Spleen (tissue), 11 donors: ENCODE data around the gene THAP7. TPM values are rescaled to one million over a fixed set of nuclear protein-coding genes. Genes with fewer than 3 reads are reported as not detected.

Experiments used
- DNase-seq: peaks from one replicate; pipeline ENCODE4 v3.0.0-alpha.2; 2020
- H3K27ac ChIP-seq, 8 donors: fragments of 200-600 bp; sonication (generic) in 7 of 8; 1 replicate in 4 of 8; 2 replicates in 4 of 8; pipeline versions ENCODE4 v1.5.0 to v1.8.0; 2016 to 2021; ENCODE audit warnings: inconsistent platforms in 4 of 8, mild to moderate bottlenecking in 4 of 8, moderate library complexity in 1 of 8
- H3K27me3 ChIP-seq, 7 donors: fragments of 200-600 bp; sonication (generic) in 6 of 7; replicated peaks in 1 of 7; 1 replicate in 4 of 7; 2 replicates in 3 of 7; pipeline versions ENCODE4 v1.5.0 to v1.8.0; 2016 to 2021; ENCODE audit warnings: inconsistent platforms in 3 of 7, mild to moderate bottlenecking in 1 of 7
- H3K36me3 ChIP-seq, 6 donors: fragments of 200-600 bp; sonication (generic) in 5 of 6; 1 replicate in 4 of 6; 2 replicates in 2 of 6; pipeline versions ENCODE4 v1.5.0 to v1.8.0; 2016 to 2021; ENCODE audit warnings: inconsistent platforms in 2 of 6
- H3K4me1 ChIP-seq, 6 donors: fragments of 200-600 bp; sonication (generic) in 5 of 6; 1 replicate in 3 of 6; 2 replicates in 3 of 6; pipeline versions ENCODE4 v1.5.0 to v1.8.0; 2016 to 2021; ENCODE audit warnings: inconsistent platforms in 3 of 6
- H3K4me3 ChIP-seq, 8 donors: fragments of 200-600 bp; sonication (generic) in 7 of 8; 1 replicate in 4 of 8; 2 replicates in 4 of 8; pipeline versions ENCODE4 v1.5.0 to v1.8.0; 2016 to 2021; ENCODE audit warnings: inconsistent platforms in 4 of 8, mild to moderate bottlenecking in 4 of 8, moderate library complexity in 2 of 8
- H3K9me3 ChIP-seq, 8 donors: fragments of 200-600 bp; sonication (generic) in 7 of 8; 1 replicate in 4 of 8; 2 replicates in 4 of 8; pipeline versions ENCODE4 v1.5.0 to v1.8.0; 2016 to 2021; ENCODE audit warnings: inconsistent platforms in 4 of 8
- POLR2A ChIP-seq, 3 donors: fragments of 450-650 bp; IDR thresholded peaks; one replicate each; pipeline ENCODE4 v1.5.1; 2017; ENCODE audit warnings: antibody characterized with exemption in 3 of 3, mild to moderate bottlenecking in 1 of 3
- POLR2AphosphoS5 ChIP-seq, 3 donors: sonication (generic); formaldehyde crosslinking; IDR thresholded peaks; one replicate each; pipeline ENCODE4 v1.5.1; 2017; ENCODE audit warnings: antibody characterized with exemption in 3 of 3
- WGBS, 5 donors: extraction: QIAGEN DNeasy Blood & Tissue Kit in 3 of 5; methylation state at CpG; one replicate each; pipeline versions ENCODE4 v1.1.5 to v1.1.7; 2013 to 2018; 5-methylcytosine and 5-hydroxymethylcytosine counted together
- intact Hi-C: fragments of 100-400 bp; cut with DNase I; formaldehyde crosslinking; loops from one replicate; pipeline ENCODE4 v1.15.0; 2023; ENCODE audit warnings: low total_unique reads
- polyA plus RNA-seq, 3 donors: library from polyadenylated mRNA; stranded (reverse); fragments of 200-250 nt; gene quantifications; one replicate each; pipeline ENCODE4 v1.2.1, GENCODE V29; 2013
- total RNA-seq, 7 donors: library from RNA; depleted of rRNA in 3 of 7; stranded (reverse); fragments of >200 nt in 3 of 7; fragmentation: NEBNext Ultra II Directional in 4 of 7; extraction: Animal tissue kit (Norgen Biotek cat#: 25700) in 4 of 7; gene quantifications; one replicate each; pipeline versions ENCODE4 v1.1.0 to v1.2.1, GENCODE V29; 2016 to 2021
- TF ChIP-seq, protein P1 (sequence below), 11 experiments: fragments of 200-600 bp in 7 of 11; fragments of 450-650 bp in 4 of 11; sonication (generic) in 4 of 11; IDR thresholded peaks in 8 of 11; conservative IDR thresholded peaks in 3 of 11; 1 replicate in 7 of 11; 2 replicates in 4 of 11; pipeline versions ENCODE4 v1.4.0 to v1.8.0; 2016 to 2021; ENCODE audit warnings: antibody characterized with exemption in 11 of 11, inconsistent platforms in 4 of 11, mild to moderate bottlenecking in 1 of 11
- donor health status: healthy with polysubstance abuse.
- donor health status: DM: no; HTN: no; CAD: no; lungs with moderate emphysema.
- donor health status: DM: no; HTN: no; CAD: no.
- donor health status: Bipolar disorder and iron deficiency.
- donor health status: healthy.
- donor health status: DM: no; HTN: no; CAD: no.
- donor health status: DM: yes; HTN: yes; CAD: no.

Gene THAP7
- total and polyA plus RNA-seq, 10 donors, result 16.7 to 53.3 (median 29.6) TPM

DNA sequence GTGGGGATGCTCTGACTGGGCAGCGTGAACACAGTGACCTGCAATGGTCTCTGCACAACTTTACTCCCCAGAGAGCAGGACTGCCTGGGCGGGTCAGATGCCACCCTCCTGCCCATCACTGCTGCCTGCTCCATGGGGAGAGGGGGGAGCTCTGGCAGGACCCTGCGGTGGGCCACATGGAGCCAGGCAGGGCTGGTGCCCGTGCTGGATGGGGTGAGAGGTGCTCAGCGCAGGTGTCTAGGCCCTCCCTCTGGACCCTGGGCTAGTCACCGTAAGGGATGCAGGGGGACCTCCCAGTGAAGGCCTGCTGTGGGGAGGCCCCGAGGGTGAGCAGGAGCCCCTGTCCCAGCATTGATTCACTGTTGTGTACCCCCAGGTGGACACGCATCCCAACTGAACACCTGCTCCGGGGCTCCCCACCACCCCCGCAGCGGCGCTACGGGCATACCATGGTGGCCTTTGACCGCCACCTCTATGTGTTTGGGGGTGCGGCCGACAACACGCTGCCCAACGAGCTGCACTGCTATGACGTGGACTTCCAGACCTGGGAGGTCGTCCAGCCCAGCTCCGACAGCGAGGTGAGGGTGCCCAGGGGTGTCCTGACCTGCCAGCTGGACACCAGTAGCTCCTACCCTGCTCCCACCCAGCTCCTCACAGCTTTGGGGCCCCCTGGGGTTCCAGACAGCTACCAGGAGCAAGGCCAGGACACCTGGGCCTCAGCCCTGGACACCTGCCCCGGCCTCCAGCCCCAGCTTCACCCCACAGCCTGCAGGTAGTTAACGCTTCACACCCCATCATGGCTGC, 10.5 kb downstream of the THAP7 start:
- TF ChIP-seq POLR2A (IDR thresholded peaks at IDR 0.05), result no peak
- WGBS, 5 donors, result 87 to 97% (median 94%) methylated on average over 14 to 24 of the region's 24 CpGs
- DNase-seq, result no peak
- no peak overlapping the region for H3K27ac ChIP-seq
- peaks cover 3 to 100% (median 71%) of the 10 kb centered on the region in 6 donors for H3K36me3 ChIP-seq
- H3K4me3 ChIP-seq, result no peak overlapping the region
- H3K9me3 ChIP-seq, result no peaks in the 10 kb centered on the region
- intact Hi-C loops, result no loop called here
- no peaks in the 10 kb centered on the region for H3K27me3 ChIP-seq
- peaks cover 0 to 10% (median 0%) of the 10 kb centered on the region in 6 donors for H3K4me1 ChIP-seq

DNA sequence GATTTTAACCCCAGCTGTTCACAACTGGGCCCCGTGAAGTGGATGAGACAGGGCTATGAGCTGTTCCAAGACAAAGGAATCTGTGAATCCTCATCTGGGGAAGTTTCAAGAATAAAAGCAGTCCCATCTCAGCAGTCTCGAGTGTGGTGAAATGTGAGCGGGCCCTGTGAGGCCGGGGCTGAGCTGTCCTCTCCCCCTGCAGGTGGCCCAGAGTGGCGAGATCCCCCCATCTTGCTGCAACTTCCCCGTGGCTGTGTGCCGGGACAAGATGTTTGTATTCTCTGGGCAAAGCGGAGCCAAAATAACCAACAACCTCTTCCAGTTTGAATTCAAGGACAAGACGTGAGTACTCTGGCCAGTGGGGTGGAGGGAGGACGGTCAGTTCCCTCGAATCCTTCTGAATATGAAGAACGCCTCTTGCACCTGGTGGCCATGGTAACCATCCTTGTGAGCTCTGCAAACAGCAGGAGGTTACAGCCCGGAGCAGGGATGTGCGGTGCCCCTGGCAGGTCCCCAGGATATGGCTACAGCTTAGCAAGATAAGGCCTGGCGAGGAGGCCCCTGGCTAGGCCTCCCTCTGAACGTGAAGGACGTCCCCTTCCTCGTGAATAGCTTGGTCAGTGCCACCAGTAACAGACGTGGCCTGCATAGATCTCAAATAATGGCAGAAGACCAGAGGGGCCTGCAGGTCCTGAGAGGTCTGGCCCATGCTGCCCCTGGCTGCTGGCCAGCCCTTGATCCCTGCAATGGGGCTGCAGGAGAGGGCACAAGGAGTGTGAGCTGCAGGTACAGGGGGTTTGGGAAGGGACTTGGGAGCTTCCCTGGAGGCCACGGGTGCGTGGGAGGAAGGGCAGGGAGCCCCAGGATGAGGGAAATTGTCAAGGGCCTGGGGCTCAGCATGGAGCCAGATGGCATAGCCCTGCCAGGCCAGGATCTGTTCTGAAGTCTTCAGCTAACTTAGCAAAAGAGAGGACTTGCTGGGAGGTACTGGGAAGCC, 11.4 kb downstream of the THAP7 start:
- Histone ChIP-seq H3K27me3 (no peaks in the 10 kb centered on the region), H3K36me3 (peaks cover 3 to 100% (median 68%) of the 10 kb centered on the region in 6 donors), H3K4me3 (no peak overlapping the region), H3K27ac (no peak overlapping the region), H3K4me1 (peaks cover 0 to 10% (median 0%) of the 10 kb centered on the region in 6 donors), H3K9me3 (no peaks in the 10 kb centered on the region)
- 84 to 92% (median 89%) methylated on average over 6 to 21 of the region's 21 CpGs for WGBS, 5 donors
- TF ChIP-seq, protein P1, sequence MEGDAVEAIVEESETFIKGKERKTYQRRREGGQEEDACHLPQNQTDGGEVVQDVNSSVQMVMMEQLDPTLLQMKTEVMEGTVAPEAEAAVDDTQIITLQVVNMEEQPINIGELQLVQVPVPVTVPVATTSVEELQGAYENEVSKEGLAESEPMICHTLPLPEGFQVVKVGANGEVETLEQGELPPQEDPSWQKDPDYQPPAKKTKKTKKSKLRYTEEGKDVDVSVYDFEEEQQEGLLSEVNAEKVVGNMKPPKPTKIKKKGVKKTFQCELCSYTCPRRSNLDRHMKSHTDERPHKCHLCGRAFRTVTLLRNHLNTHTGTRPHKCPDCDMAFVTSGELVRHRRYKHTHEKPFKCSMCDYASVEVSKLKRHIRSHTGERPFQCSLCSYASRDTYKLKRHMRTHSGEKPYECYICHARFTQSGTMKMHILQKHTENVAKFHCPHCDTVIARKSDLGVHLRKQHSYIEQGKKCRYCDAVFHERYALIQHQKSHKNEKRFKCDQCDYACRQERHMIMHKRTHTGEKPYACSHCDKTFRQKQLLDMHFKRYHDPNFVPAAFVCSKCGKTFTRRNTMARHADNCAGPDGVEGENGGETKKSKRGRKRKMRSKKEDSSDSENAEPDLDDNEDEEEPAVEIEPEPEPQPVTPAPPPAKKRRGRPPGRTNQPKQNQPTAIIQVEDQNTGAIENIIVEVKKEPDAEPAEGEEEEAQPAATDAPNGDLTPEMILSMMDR (IDR thresholded peaks at IDR 0.05 in 8 of 11, conservative IDR thresholded peaks at IDR 0.05 in 3 of 11), result no peak
- TF ChIP-seq POLR2A (IDR thresholded peaks at IDR 0.05) (no peak), POLR2AphosphoS5 (IDR thresholded peaks at IDR 0.05) (no peak)
- intact Hi-C loops, result no loop called here
- DNase-seq, result no peak

DNA sequence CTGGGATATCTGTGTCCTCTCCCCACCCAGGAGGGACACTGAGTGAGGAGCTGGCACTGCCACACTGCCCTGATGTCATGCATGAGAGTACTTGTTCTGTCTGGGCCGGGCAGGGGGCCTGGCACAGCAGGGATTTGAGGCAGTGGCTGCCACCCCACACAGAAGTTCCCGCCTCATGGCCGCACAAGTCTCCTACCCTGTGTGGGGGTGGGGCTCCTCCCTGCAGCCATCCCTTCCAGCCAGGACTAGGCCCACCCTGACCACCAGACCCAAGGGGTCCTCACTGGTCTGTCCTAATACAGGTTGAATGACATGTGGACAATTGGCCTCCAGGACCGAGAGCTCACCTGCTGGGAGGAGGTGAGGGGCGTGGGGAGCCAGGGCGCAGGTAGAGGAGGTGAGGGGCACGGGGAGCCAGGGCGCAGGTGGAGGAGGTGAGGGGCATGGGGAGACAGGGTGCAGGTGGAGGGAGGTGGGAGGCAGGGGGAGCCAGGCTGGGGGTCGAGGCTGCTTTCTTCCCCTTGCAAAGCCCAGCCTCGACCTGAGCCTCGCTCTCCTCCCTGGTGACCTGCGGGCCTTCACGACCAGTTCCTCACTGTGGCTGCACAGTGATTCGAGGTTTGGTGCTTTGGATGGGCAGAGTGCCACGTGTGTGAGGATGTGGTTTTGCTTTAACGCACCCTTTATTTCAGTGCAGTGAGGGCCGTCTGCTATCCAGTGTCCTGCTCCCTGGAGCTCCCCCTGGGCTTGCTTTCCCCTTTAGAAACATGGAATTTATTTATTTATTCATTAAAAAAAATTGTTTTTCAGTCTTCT, 12.4 kb downstream of the THAP7 start:
- H3K4me3 ChIP-seq, result no peak overlapping the region
- 45 to 65% (median 52%) methylated on average over 14 to 17 of the region's 17 CpGs for WGBS, 5 donors
- no peak overlapping the region for H3K27ac ChIP-seq
- intact Hi-C loops, result no loop called here
- peak in 1 of 3 donors; percentile 7 for TF ChIP-seq POLR2AphosphoS5 (IDR thresholded peaks at IDR 0.05)
- TF ChIP-seq, protein P1 (IDR thresholded peaks at IDR 0.05 in 8 of 11, conservative IDR thresholded peaks at IDR 0.05 in 3 of 11), result no peak
- H3K36me3 ChIP-seq, result peaks cover 3 to 100% (median 67%) of the 10 kb centered on the region in 6 donors
- H3K9me3 ChIP-seq, result no peaks in the 10 kb centered on the region
- H3K27me3 ChIP-seq, result no peaks in the 10 kb centered on the region
- peaks cover 0 to 10% (median 0%) of the 10 kb centered on the region in 6 donors for H3K4me1 ChIP-seq
- no peak for DNase-seq
